NCI-H82 (cell line): ENCODE results near the gene VMP1.

Experiments
- DNase-seq: peaks from one replicate; lab custom pipeline; 2025; lab: John Stamatoyannopoulos, UW

Gene VMP1

DNA sequence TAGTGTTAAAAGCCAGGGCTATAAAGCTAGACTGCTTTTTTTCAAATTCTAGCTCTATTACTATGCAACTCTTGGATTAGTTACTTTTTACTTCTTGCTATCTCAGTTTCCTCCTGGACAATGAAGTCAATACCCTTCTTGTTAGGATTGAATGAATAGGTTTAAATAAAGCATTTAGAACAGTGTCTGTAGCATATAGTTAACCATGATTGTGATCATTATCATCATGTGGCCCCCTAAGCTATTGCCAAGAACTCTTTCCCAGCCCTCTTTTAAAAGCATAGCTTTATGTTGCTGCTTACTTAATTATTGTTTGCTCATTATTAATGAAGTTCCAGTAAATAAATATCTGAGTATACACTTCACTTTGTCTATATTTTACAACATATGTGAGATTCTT lies 4.5 kb downstream of the VMP1 start:
- DNase-seq, result no peak

- no peak for DNase-seq
Observed at GRCh38 chr17:59712862-59713261, 5.4 kb downstream of the VMP1 start.

DNA sequence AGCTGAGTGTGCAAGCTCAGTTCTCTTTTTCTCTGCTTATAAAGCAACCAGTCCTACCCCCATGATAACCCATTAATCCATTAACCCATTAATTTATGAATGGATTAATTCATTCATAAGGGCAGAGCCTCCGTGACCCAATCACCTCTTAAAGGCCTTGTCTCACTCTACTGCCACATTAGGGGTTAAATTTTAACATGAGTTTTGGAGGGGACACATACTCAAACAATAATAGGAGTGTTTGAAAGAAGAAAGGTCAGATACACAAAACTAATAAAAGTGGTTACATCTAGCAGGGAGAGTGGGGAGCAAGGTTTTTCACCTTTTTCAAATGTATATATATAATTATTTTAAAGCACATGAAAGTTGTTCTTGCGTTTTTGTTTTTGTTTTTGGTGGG lies 6.8 kb downstream of the VMP1 start:
- no peak for DNase-seq

DNA sequence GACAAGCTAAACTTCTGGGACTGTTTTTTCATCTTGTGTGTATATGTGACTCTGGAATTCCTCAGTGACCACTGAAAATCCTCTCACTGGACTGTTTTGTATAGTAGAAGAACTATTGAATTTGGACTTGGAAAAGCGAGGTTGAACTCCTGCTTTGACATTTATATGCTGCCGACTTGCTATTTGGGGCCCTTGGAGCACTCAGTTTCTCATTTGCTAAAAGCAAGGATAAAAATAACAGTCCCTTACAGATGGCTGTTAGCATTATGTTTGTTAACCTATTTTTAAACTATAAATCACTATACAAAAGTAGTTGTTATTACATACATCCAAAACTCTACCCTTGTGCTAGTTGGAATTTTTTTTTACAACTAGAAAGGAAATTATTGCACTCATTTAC lies 9.0 kb downstream of the VMP1 start:
- no peak for DNase-seq

GRCh38 chr17:59719526-59719925 lies 12.1 kb downstream of the VMP1 start:
- DNase-seq, result no peak

DNA sequence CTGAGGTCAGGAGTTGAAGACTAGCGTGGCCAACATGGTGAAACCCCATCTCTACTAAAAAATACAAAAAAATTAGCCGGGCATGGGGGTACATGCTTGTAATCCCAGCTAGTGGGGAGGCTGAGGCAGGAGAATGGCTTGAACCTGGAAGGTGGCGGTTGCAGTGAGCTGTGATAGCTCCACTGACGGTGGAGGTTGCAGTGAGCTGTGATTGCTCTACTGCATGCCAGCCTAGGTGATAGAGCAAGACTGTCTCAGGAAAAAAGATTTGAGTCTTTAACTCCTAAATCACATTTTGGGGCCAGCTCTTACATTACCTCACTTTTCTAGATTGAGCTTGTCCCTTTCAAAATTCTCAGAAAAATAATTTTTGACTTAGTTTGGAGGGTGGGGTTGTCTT lies 15.2 kb downstream of the VMP1 start:
- DNase-seq, result no peak

GRCh38 chr17:59723041-59723440 lies 15.6 kb downstream of the VMP1 start:
- DNase-seq, result no peak

DNA sequence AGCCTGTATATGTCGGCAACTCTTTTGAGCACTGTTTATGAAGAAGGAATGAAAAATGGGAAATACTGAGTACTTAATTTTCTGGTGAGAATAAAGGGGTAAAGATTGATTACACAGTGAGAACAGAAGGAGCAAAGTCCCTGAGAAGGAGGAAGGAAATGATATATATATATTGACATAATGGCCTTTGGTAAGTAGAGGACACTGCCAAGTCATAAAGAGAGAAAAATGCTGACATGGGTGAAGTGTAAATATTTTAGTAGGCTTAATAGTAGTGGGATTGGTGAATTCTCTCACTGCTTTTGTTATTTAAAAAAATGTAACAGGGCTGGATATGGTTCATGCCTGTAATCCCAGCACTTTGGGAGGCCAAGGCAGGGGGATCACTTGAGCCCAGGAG lies 16.2 kb downstream of the VMP1 start:
- no peak for DNase-seq

DNA sequence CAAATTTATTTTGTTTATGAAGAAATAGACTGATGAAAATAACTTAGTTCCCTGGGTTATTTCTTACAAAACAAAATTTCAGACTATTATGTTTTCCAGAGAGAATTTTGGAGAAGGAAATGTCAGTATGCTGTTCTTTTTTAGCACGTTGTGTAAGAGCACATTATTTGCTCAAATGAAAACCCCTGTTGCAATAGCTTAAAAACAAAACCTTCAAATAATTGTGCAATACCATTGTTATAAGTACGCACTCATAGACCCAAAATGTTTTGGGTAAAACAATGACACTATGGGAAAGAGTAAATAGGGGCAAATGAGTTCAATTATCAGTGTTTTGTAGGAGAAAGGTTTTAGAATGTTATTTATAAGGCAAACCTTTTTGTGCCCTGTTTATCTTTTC lies 18.2 kb downstream of the VMP1 start:
- DNase-seq, result no peak

- no peak for DNase-seq
Observed at GRCh38 chr17:59727817-59728533, 20.5 kb downstream of the VMP1 start.

DNA sequence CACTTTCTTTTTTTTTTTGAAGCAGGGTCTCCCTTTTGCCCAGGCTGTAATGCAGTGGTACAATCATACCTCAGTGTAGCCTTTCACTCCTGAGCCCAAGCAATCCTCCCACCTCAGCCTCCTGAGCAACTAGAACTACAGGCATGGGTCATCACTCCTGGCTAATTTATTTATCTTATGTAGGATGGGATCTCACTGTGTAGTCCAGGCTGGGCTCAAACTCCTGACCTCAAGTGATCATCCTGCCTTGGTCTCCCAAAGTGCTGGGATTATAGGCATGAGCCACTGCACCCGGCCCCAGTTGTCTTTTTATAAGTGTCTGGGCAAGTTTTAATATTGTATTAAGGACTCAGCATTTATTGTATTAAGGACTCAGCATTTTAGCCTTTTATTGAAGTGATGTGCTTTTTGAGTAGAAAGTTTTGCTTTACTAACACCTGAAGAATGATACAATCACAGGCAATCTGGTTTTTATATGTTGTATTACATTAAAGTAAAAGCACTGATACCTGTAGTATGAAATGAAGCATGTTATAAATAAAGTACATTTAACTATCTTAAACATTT lies 22.9 kb downstream of the VMP1 start:
- no peak for DNase-seq

GRCh38 chr17:59733697-59734096 lies 26.2 kb downstream of the VMP1 start:
- DNase-seq, result no peak

GRCh38 chr17:59734226-59734625 lies 26.8 kb downstream of the VMP1 start:
- DNase-seq, result no peak

- DNase-seq, result no peak
Observed at GRCh38 chr17:59737324-59737723, 29.9 kb downstream of the VMP1 start.

GRCh38 chr17:59743842-59744241 lies 36.4 kb downstream of the VMP1 start:
- no peak for DNase-seq

DNA sequence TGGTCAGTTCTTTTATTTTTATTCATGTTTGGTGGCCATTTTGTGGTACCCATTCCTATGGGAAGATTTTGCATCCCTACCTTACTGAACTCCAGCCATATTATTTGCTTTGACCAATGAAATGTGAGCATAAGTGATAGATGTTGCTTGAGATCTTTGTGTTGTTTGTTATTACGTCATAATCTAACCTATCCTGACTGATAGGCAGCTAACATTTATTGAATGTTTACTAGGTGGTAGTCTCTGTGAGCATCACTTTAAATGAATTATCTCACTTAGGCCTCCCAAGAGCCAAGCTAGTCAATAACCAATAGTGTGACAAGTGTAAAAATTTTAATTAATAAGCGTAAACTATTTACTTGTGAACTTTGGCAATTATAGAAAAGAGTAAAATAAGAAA lies 37.6 kb downstream of the VMP1 start:
- no peak for DNase-seq

DNA sequence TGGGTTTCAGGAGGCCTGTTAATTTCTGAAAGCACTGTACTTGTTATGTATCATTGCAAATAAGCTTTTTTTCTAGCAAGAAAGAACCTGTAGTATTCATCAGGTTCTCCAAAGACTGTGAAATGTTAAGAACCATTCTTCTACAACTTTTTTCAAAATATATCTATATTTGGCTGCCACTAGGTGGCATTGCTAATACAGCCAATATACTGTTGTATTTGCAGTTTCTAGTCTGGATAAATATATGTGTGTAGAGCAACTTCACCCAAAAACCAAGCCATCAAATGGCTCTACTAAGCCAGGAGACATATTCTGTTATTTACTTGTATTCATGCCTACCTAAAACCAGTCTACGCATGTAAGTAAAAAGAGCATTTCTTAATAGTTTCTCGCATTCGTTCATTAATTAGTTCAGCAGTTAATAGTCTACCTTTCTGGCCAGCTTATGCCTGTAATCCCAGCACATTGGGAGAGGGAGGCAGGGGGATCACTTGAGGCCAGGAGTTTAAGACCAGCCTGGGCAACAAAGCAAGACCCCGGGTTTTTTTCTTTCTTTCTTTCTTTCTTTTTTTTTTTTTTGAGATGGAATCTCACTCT lies 39.5 kb downstream of the VMP1 start:
- peak; percentile 41 for DNase-seq

GRCh38 chr17:59748591-59748990 lies 41.1 kb downstream of the VMP1 start:
- DNase-seq, result no peak

GRCh38 chr17:59751955-59752413 lies 44.5 kb downstream of the VMP1 start:
- no peak for DNase-seq

DNA sequence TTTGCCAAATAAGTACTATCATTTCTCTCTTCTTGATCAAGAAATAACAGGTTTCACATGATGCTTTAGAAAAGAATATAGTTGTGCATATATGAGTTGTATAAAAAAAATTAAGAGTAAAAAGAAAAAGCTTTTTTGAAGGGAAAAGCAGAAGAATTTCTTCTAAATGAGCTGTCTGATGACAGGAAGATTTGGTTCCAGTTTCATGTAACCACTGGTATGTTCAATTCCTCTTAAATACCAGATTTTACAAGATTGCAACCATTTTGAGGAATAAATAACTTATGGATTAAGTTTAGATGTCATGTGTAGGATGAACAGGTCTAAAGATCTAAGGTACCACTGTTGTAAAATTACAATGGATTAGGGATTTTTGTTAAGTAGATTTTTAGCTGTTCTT lies 45.0 kb downstream of the VMP1 start:
- DNase-seq, result no peak

- DNase-seq, result no peak
Observed at GRCh38 chr17:59752922-59753321, 45.5 kb downstream of the VMP1 start.

- DNase-seq, result peak; percentile 89
Observed at GRCh38 chr17:59753522-59754467, 46.3 kb downstream of the VMP1 start.

DNA sequence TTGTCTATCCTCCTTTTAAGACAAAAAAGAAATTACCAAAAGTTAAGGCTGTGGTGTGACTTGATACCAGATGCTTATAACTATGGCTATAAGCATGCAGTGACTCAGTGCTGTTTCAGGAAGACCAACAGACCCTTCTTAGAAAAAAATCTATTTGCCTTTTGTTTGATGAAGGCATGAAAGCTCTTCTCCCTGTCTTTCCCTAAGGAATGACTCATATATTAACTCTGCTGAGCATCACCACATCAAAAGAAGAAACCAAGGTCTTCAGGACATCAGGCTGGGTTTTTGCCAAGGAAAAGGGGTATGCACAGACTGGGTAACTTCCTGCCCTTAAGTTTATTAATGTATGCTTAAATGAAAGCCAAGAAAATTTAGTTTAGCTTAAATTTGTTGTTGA lies 47.1 kb downstream of the VMP1 start:
- no peak for DNase-seq
